Measurements from ENCODE around the gene GAS7. TPM values are rescaled to one million over a fixed set of nuclear protein-coding genes. Genes with fewer than 3 reads are reported as not detected.

The GAS7 gene
- total and polyA plus RNA-seq, 2 of the 13 experiments (the other 11 are each of a cell fraction or from before 2014, with no cell fraction given), result 1.0 to 5.2 TPM

GRCh38 chr17:9911089-9911488 lies 287.3 kb downstream of the GAS7 start:
- Histone ChIP-seq H3K4me2 (ENCODE audit: low read depth, low read length) (no peak overlapping the region), H3K27me3 (ENCODE audit: control insufficient read depth in 1 of 2, insufficient read depth in 2 of 2, low read length in 2 of 2) (peaks cover 1 to 28% of the 10 kb centered on the region in 2 experiments; a peak in 4 of 5 replicates), H3K27ac (ENCODE audit: extremely low read length, insufficient read depth, low read length) (no peak overlapping the region), H3K9me3 (ENCODE audit: low read length) (no peaks in the 10 kb centered on the region), H3K79me2 (ENCODE audit: insufficient read depth, low read length) (no peaks in the 10 kb centered on the region), H3K9ac (ENCODE audit: insufficient read depth, low read depth, low read length) (no peak overlapping the region), H3K4me1 (ENCODE audit: insufficient read depth, low read length) (no peaks in the 10 kb centered on the region), H2AFZ (ENCODE audit: low read length) (no peak overlapping the region), H4K20me1 (ENCODE audit: insufficient read depth, low read length) (no peaks in the 10 kb centered on the region), H3K36me3 (replicated peaks in 1 of 2; ENCODE audit: control insufficient read depth in 1 of 2, insufficient read depth in 2 of 2, low read length in 2 of 2) (no peaks in the 10 kb centered on the region), H3K4me3 (replicated peaks in 1 of 3; ENCODE audit: insufficient read depth in 1 of 3, low read depth in 2 of 3, low read length in 3 of 3) (no peak overlapping the region)
- DNase-seq (ENCODE audit: low spot score) (no peak), ATAC-seq (no peak), FAIRE-seq (no peak)
- no TSS peak for BruUV-seq (replicated peaks)
- ChIA-PET CTCF (ENCODE audit: low intra/inter-chr PET ratio, low total read pairs) (no interaction called here), POLR2A (no interaction called here)
- 11% methylated on average over 7 of the region's 12 CpGs for WGBS (ENCODE audit: low lambda C conversion rate)
- in situ Hi-C loops (cut with HindIII; ENCODE audit: extremely low pct_ligation_motif_present, low pct_unique_long_range_greater_than_20kb), result no loop called here
- intact Hi-C loops (cut with micrococcal nuclease; ENCODE audit: unreplicated experiment), result no loop called here
- TF ChIP-seq U2AF2 (IDR thresholded peaks at IDR 0.05; ENCODE audit: low read depth, low read length) (no peak), ATF7-NPFF (CRISPR knock-in tag; IDR thresholded peaks at IDR 0.05; ENCODE audit: low read depth) (no peak), ZNF672 (CRISPR knock-in tag; IDR thresholded peaks at IDR 0.05) (no peak), IKZF5 (CRISPR knock-in tag; IDR thresholded peaks at IDR 0.05) (no peak), MAX (IDR thresholded peaks at IDR 0.05) (no peak), HDAC1 (CRISPR knock-in tag; IDR thresholded peaks at IDR 0.05) (no peak), ZFP41 (CRISPR knock-in tag; IDR thresholded peaks at IDR 0.05; ENCODE audit: borderline replicate concordance) (no peak), ZGPAT (CRISPR knock-in tag; IDR thresholded peaks at IDR 0.05) (no peak), GRHL1 (CRISPR knock-in tag; conservative IDR thresholded peaks at IDR 0.05) (no peak), SIX4 (CRISPR knock-in tag; IDR thresholded peaks at IDR 0.05) (no peak), THAP8 (CRISPR knock-in tag; IDR thresholded peaks at IDR 0.05; ENCODE audit: borderline replicate concordance) (no peak), HNRNPLL (IDR thresholded peaks at IDR 0.05; ENCODE audit: low read depth, low read length, poor library complexity, severe bottlenecking) (no peak)
